ENCODE results near the gene SRBD1. TPM values are rescaled to one million over a fixed set of nuclear protein-coding genes. Genes with fewer than 3 reads are reported as not detected.

SRBD1 gene
- total RNA-seq, 1 experiment from 2014 or later, result 20.6 TPM

GRCh38 chr2:45368792-45369191 is 242.3 kb downstream of the SRBD1 start:
- TF ChIP-seq CTCF (IDR thresholded peaks at IDR 0.05 in 2 of 3, conservative IDR thresholded peaks at IDR 0.05 in 1 of 3; ENCODE audit: borderline replicate concordance in 1 of 3, insufficient read depth in 1 of 3, low read depth in 2 of 3, low read length in 2 of 3) (no peak), ZNF274 (IDR thresholded peaks at IDR 0.05; ENCODE audit: low read depth, low read length) (no peak), EGR1 (IDR thresholded peaks at IDR 0.05; ENCODE audit: low read depth) (no peak), SIN3A (IDR thresholded peaks at IDR 0.05; ENCODE audit: low read depth) (no peak), YY1 (IDR thresholded peaks at IDR 0.05; ENCODE audit: extremely low read depth, insufficient replicate concordance, low read depth, low read length) (no peak), ZFX (IDR thresholded peaks at IDR 0.05) (no peak)
- H3K9me3 ChIP-seq (ENCODE audit: control insufficient read depth in 1 of 2, insufficient read depth in 1 of 2, low read depth in 1 of 2, low read length in 2 of 2), result no peaks in the 10 kb centered on the region
- H3K27me3 ChIP-seq (ENCODE audit: insufficient read depth, low read length), result no peaks in the 10 kb centered on the region
- POLR2A ChIA-PET, result no interaction called here
- ATAC-seq (no peak), DNase-seq (ENCODE audit: low read depth, low spot score) (no peak)
- no TSS peak for BruUV-seq (replicated peaks)
- peaks cover 0 to 5% of the 10 kb centered on the region in 2 experiments; a peak in 1 of 4 replicates for H3K4me1 ChIP-seq (ENCODE audit: control insufficient read depth in 1 of 2, insufficient read depth in 2 of 2, low read length in 2 of 2)
- intact Hi-C loops (cut with micrococcal nuclease), result no loop called here
- H3K4me2 ChIP-seq (ENCODE audit: low read length), result no peak overlapping the region
- no peak overlapping the region for H3K9ac ChIP-seq (ENCODE audit: low read length)
- no peak overlapping the region for H3K27ac ChIP-seq (ENCODE audit: low read depth, low read length)
- no peak overlapping the region for H2AFZ ChIP-seq (ENCODE audit: low read depth, low read length, poor library complexity, severe bottlenecking)
- RAD21 ChIA-PET (ENCODE audit: low non-redundant PET in 1 of 2, low total read pairs in 2 of 2, uncharacterized antibody in 2 of 2, unreplicated experiment in 2 of 2), result no interaction called here
- no peaks in the 10 kb centered on the region for H3K36me3 ChIP-seq (ENCODE audit: control insufficient read depth in 1 of 2, insufficient read depth in 2 of 2, low read length in 2 of 2)
- no peak overlapping the region for H3K4me3 ChIP-seq (replicated peaks in 1 of 2; ENCODE audit: low read depth in 1 of 2, low read length in 2 of 2)
- no peaks in the 10 kb centered on the region for H4K20me1 ChIP-seq (ENCODE audit: insufficient read depth)
- H3K9me2 ChIP-seq (ENCODE audit: insufficient read depth), result no peaks in the 10 kb centered on the region
- CTCF ChIA-PET, result no interaction called here
- no peaks in the 10 kb centered on the region for H3K79me2 ChIP-seq (ENCODE audit: insufficient read depth, low read length)

DNA sequence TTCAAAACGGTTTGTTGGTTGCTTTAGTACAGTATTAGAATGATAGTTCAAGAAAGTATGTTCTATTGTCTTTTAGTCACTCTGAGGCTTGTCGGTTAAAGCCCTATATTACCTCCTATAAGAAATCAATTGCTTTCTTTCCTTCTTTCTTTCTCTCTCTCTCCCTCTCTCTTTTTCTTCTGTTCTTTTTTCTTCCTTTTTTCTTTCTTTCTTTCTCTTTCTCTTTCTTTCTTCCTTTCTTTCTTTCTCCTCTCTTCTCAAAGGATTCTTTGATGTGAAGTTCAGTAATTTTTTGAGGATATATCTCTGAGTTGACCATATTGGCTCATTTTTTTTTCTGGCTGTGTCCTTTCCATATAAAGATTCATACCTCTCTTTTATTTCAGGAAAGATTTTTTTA is 249.4 kb downstream of the SRBD1 start:
- Histone ChIP-seq H3K9ac (ENCODE audit: low read length) (no peak overlapping the region), H2AFZ (ENCODE audit: low read depth, low read length, poor library complexity, severe bottlenecking) (no peak overlapping the region), H3K27me3 (ENCODE audit: insufficient read depth, low read length) (no peaks in the 10 kb centered on the region), H4K20me1 (ENCODE audit: insufficient read depth) (no peaks in the 10 kb centered on the region), H3K79me2 (ENCODE audit: insufficient read depth, low read length) (no peaks in the 10 kb centered on the region), H3K27ac (ENCODE audit: low read depth, low read length) (no peak overlapping the region), H3K4me2 (ENCODE audit: low read length) (no peak overlapping the region), H3K9me2 (ENCODE audit: insufficient read depth) (no peaks in the 10 kb centered on the region), H3K4me3 (replicated peaks in 1 of 2; ENCODE audit: low read depth in 1 of 2, low read length in 2 of 2) (no peak overlapping the region), H3K4me1 (ENCODE audit: control insufficient read depth in 1 of 2, insufficient read depth in 2 of 2, low read length in 2 of 2) (no peaks in the 10 kb centered on the region), H3K9me3 (ENCODE audit: control insufficient read depth in 1 of 2, insufficient read depth in 1 of 2, low read depth in 1 of 2, low read length in 2 of 2) (no peaks in the 10 kb centered on the region), H3K36me3 (ENCODE audit: control insufficient read depth in 1 of 2, insufficient read depth in 2 of 2, low read length in 2 of 2) (no peaks in the 10 kb centered on the region)
- ATAC-seq (no peak), DNase-seq (ENCODE audit: low read depth, low spot score) (no peak)
- intact Hi-C loops (cut with micrococcal nuclease), result no loop called here
- ChIA-PET RAD21 (ENCODE audit: low non-redundant PET in 1 of 2, low total read pairs in 2 of 2, uncharacterized antibody in 2 of 2, unreplicated experiment in 2 of 2) (no interaction called here), POLR2A (no interaction called here), CTCF (no interaction called here)
- no TSS peak for BruUV-seq (replicated peaks)
- no peak for TF ChIP-seq JUND (IDR thresholded peaks at IDR 0.05)
- TF ChIP-seq CBX3 (IDR thresholded peaks at IDR 0.05; ENCODE audit: low read depth), result no peak
- no peak for TF ChIP-seq EZH2phosphoT487 (IDR thresholded peaks at IDR 0.05; ENCODE audit: borderline replicate concordance)
- TF ChIP-seq, protein P1, sequence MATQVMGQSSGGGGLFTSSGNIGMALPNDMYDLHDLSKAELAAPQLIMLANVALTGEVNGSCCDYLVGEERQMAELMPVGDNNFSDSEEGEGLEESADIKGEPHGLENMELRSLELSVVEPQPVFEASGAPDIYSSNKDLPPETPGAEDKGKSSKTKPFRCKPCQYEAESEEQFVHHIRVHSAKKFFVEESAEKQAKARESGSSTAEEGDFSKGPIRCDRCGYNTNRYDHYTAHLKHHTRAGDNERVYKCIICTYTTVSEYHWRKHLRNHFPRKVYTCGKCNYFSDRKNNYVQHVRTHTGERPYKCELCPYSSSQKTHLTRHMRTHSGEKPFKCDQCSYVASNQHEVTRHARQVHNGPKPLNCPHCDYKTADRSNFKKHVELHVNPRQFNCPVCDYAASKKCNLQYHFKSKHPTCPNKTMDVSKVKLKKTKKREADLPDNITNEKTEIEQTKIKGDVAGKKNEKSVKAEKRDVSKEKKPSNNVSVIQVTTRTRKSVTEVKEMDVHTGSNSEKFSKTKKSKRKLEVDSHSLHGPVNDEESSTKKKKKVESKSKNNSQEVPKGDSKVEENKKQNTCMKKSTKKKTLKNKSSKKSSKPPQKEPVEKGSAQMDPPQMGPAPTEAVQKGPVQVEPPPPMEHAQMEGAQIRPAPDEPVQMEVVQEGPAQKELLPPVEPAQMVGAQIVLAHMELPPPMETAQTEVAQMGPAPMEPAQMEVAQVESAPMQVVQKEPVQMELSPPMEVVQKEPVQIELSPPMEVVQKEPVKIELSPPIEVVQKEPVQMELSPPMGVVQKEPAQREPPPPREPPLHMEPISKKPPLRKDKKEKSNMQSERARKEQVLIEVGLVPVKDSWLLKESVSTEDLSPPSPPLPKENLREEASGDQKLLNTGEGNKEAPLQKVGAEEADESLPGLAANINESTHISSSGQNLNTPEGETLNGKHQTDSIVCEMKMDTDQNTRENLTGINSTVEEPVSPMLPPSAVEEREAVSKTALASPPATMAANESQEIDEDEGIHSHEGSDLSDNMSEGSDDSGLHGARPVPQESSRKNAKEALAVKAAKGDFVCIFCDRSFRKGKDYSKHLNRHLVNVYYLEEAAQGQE (IDR thresholded peaks at IDR 0.05; ENCODE audit: low read depth), result no peak
- no peak for TF ChIP-seq EGR1 (IDR thresholded peaks at IDR 0.05; ENCODE audit: low read depth)
- TF ChIP-seq EZH2 (IDR thresholded peaks at IDR 0.05), result no peak
- TF ChIP-seq, protein P2, sequence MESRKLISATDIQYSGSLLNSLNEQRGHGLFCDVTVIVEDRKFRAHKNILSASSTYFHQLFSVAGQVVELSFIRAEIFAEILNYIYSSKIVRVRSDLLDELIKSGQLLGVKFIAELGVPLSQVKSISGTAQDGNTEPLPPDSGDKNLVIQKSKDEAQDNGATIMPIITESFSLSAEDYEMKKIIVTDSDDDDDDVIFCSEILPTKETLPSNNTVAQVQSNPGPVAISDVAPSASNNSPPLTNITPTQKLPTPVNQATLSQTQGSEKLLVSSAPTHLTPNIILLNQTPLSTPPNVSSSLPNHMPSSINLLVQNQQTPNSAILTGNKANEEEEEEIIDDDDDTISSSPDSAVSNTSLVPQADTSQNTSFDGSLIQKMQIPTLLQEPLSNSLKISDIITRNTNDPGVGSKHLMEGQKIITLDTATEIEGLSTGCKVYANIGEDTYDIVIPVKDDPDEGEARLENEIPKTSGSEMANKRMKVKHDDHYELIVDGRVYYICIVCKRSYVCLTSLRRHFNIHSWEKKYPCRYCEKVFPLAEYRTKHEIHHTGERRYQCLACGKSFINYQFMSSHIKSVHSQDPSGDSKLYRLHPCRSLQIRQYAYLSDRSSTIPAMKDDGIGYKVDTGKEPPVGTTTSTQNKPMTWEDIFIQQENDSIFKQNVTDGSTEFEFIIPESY (IDR thresholded peaks at IDR 0.05; ENCODE audit: extremely low read depth, insufficient replicate concordance, low read length), result no peak
- TF ChIP-seq YY1 (IDR thresholded peaks at IDR 0.05; ENCODE audit: extremely low read depth, insufficient replicate concordance, low read depth, low read length), result no peak
- TF ChIP-seq, protein P3, sequence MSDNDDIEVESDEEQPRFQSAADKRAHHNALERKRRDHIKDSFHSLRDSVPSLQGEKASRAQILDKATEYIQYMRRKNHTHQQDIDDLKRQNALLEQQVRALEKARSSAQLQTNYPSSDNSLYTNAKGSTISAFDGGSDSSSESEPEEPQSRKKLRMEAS (IDR thresholded peaks at IDR 0.05), result no peak

Data from HCT116 (cell line).